K562 (cell line): ENCODE results near the gene EIF2S3. TPM values are rescaled to one million over a fixed set of nuclear protein-coding genes. Genes with fewer than 3 reads are reported as not detected.

Experiments used
- CCNT2 ChIP-seq: IDR thresholded peaks from 2 replicates; pipeline ENCODE4 v1.6.1; 2011; ENCODE audit warnings: borderline replicate concordance, low read depth, mild to moderate bottlenecking, moderate library complexity, mixed read lengths, low read length; ENCODE audit not compliant: insufficient read length; ENCODE audit errors: extremely low read depth
- NFXL1 ChIP-seq: fragments of 450-650 bp; formaldehyde crosslinking; IDR thresholded peaks from 2 replicates; pipeline ENCODE4 v1.4.0; 2021; ENCODE audit warnings: mild to moderate bottlenecking
- NKRF ChIP-seq: fragments of 450-650 bp; IDR thresholded peaks from 2 replicates; pipeline ENCODE4 v1.6.1; 2016; ENCODE audit warnings: borderline replicate concordance
- PPARD ChIP-seq: fragments of 250-450 bp; sonication (Bioruptor Pico); IDR thresholded peaks from 2 replicates; pipeline ENCODE4 v1.8.0; 2022; ENCODE audit warnings: inconsistent platforms, mild to moderate bottlenecking, moderate library complexity
- RBM25 ChIP-seq: fragments of 200-400 bp; formaldehyde crosslinking; IDR thresholded peaks from 2 replicates; pipeline ENCODE4 v1.6.1; 2018; ENCODE audit warnings: low read length, low read depth, moderate library complexity; ENCODE audit not compliant: severe bottlenecking
- TAF15 ChIP-seq: fragments of 200-400 bp; formaldehyde crosslinking; IDR thresholded peaks from 2 replicates; pipeline ENCODE4 v1.6.1; 2017; ENCODE audit warnings: mild to moderate bottlenecking, low read depth, low read length, moderate library complexity
- ZNF239 ChIP-seq: fragments of 250-450 bp; sonication (Bioruptor Pico); IDR thresholded peaks from 2 replicates; pipeline ENCODE4 v1.4.0; 2020; ENCODE audit warnings: mild to moderate bottlenecking
- polyA plus RNA-seq, 8 experiments: library from polyadenylated mRNA; depleted of rRNA in 4 of 8; stranded (reverse) in 5 of 8; unstranded in 3 of 8; fragments of >200 nt; fragmentation: Nextera tagmentation in 2 of 8; fragmentation: Illumina TruSeq in 1 of 8; extraction: Ambion mirVana in 2 of 8; extraction: Trizol in 1 of 8; gene quantifications; 2 replicates each; pipeline versions ENCODE4 v1.2.1 to v1.2.3, GENCODE V29; 2011 to 2014; ENCODE audit warnings: inconsistent platforms in 1 of 8, missing spikeins in 1 of 8
- total RNA-seq, 7 experiments: library from RNA; depleted of rRNA in 6 of 7; stranded (reverse); fragments of >200 nt in 6 of 7; fragmentation: Illumina TruSeq in 2 of 7; extraction: Trizol in 2 of 7; gene quantifications; 2 replicates each; pipeline versions ENCODE4 v1.2.1 to v1.2.3, GENCODE V29; 2011 to 2021; ENCODE audit warnings: low replicate concordance in 1 of 7
- TF ChIP-seq, protein P1 (sequence below): fragments of 250-450 bp; sonication (Bioruptor Pico); IDR thresholded peaks from 2 replicates; pipeline ENCODE4 v1.5.0; 2021; ENCODE audit warnings: mild to moderate bottlenecking, moderate library complexity
- TF ChIP-seq, protein P2 (sequence below), 2 experiments: fragments of 450-650 bp; IDR thresholded peaks; 2 replicates each; pipeline ENCODE4 v1.6.1; 2016; ENCODE audit warnings: mild to moderate bottlenecking in 2 of 2, borderline replicate concordance in 1 of 2, low read depth in 1 of 2, moderate library complexity in 1 of 2
- TF ChIP-seq, protein P3 (sequence below): fragments of 450-650 bp; formaldehyde crosslinking; IDR thresholded peaks from 2 replicates; pipeline ENCODE4 v1.4.0; 2020; ENCODE audit warnings: mild to moderate bottlenecking

EIF2S3 gene
- total and polyA plus RNA-seq, 9 of the 15 experiments (the other 6 are each of a cell fraction or from before 2014, with no cell fraction given) = 148 to 439 (median 275) TPM

- TF ChIP-seq, protein P1, sequence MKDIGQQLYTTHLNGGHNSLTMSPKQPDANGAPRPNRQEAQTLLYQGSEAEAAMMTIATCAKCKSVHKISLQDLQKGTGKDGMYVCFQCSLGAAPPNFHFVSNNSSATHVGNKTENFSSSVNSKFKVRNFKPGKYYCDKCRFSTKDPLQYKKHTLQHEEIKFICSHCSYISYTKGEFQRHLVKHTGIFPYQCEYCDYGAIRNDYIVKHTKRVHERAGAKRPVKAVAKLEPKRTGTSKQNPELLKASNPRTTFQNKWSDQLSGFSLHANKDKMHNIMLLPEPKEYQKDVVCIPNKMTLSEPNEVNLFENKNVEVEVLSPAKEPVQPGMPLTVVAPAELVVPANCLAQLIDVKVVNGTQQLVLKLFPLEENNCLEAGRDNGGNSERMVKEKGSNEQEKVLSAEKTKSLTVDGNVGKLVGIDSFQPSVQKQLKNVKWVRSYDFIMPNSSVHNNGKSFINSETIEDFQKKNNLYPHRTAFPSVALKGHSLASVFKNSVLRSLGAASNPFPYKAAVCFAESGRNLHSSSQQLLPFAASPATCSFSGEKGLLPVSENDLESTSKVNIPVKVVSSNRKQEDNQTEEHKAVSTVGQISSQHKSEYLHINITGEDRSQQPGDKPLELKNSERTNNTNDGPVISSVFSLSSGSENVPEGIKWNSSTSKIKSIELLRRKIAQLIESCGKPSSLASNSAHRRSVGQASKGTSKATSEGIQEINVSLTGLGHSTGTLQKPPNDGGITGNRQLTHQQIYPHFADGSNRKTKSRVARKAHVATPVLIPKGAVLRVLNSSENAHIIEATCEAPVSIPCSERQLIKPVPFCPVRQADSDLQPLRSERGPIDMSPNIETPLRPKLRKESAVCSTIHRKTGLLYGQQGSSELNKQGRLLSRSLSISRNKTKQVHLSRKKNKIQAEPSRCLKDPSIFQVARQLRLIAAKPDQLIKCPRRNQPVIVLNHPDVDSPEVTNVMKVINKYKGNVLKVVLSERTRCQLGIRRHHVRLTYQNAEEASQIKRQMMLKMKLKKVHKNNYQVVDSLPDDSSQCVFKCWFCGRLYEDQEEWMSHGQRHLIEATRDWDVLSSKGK (CRISPR knock-in tag) = no peak
- peak; percentile 7 for TF ChIP-seq RBM25
- TF ChIP-seq NKRF = no peak
- TF ChIP-seq NFXL1 (CRISPR knock-in tag) = no peak
- TF ChIP-seq CCNT2 = peak; percentile 92
- TF ChIP-seq, protein P2, sequence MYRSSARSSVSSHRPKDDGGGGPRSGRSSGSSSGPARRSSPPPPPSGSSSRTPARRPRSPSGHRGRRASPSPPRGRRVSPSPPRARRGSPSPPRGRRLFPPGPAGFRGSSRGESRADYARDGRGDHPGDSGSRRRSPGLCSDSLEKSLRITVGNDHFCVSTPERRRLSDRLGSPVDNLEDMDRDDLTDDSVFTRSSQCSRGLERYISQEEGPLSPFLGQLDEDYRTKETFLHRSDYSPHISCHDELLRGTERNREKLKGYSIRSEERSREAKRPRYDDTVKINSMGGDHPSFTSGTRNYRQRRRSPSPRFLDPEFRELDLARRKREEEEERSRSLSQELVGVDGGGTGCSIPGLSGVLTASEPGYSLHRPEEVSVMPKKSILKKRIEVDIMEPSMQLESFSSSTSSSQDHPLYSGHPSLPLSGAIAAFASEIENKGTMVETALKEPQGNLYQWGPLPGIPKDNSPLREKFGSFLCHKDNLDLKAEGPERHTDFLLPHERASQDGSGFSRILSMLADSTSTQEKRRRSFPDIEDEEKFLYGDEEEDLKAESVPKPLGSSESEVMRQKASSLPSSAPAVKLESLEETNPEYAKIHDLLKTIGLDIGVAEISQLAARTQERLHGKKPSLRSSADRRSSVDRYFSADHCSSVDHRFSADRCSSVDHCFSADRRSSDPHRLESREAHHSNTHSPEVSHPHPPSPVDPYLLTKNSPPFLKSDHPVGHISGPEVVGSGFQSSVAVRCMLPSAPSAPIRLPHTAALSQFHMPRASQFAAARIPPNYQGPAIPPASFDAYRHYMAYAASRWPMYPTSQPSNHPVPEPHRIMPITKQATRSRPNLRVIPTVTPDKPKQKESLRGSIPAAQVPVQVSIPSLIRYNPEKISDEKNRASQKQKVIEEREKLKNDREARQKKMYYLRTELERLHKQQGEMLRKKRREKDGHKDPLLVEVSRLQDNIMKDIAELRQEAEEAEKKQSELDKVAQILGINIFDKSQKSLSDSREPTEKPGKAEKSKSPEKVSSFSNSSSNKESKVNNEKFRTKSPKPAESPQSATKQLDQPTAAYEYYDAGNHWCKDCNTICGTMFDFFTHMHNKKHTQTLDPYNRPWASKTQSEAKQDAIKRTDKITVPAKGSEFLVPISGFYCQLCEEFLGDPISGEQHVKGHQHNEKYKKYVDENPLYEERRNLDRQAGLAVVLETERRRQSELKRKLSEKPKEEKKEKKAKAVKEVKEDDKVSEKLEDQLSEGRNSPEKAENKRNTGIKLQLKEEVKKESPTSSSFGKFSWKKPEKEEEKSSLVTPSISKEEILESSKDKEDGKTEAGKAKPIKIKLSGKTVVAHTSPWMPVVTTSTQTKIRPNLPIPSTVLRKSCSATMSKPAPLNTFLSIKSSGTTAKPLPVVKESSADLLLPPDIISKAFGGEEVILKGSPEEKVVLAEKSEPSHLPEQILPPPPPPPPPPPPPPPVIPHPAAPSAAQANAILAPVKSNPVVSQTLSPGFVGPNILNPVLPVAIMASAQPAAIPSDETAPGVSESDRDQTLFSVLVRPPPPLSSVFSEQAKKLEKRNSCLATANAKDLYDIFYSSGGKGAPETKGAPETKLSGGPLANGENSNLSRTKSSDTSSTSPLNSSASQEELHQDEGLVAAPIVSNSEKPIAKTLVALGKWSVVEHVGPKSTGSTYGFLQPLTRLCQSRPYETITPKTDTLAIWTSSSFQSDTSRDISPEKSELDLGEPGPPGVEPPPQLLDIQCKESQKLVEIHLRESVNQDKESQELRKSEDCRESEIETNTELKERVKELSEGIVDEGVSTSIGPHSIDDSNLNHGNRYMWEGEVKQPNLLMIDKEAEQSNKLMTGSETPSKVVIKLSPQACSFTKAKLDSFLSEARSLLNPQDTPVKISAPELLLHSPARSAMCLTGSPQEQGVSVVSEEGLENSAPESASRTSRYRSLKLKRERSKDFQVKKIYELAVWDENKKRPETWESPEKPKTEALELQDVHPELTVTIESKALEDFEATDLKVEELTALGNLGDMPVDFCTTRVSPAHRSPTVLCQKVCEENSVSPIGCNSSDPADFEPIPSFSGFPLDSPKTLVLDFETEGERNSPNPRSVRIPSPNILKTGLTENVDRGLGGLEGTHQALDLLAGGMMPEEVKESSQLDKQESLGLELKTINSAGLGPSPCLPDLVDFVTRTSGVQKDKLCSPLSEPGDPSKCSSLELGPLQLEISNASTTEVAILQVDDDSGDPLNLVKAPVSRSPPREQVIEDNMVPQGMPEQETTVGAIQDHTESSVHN (IDR thresholded peaks at IDR 0.05; ENCODE audit: borderline replicate concordance in 1 of 2, low read depth in 1 of 2) = no peak
- no peak for TF ChIP-seq ZNF239 (CRISPR knock-in tag)
- no peak for TF ChIP-seq PPARD
- TF ChIP-seq TAF15 = no peak
- TF ChIP-seq, protein P3, sequence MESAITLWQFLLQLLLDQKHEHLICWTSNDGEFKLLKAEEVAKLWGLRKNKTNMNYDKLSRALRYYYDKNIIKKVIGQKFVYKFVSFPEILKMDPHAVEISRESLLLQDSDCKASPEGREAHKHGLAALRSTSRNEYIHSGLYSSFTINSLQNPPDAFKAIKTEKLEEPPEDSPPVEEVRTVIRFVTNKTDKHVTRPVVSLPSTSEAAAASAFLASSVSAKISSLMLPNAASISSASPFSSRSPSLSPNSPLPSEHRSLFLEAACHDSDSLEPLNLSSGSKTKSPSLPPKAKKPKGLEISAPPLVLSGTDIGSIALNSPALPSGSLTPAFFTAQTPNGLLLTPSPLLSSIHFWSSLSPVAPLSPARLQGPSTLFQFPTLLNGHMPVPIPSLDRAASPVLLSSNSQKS (CRISPR knock-in tag) = no peak
Observed at GRCh38 chrX:24024819-24025740, 29.7 kb upstream of the EIF2S3 start (continued).
